Osteocyte (in vitro differentiated cells): ENCODE measurements around the gene ZBTB32. TPM values are rescaled to one million over a fixed set of nuclear protein-coding genes. Genes with fewer than 3 reads are reported as not detected.

ENCODE experiments used
- DNase-seq: peaks from one replicate; pipeline ENCODE4 v3.0.0; 2021; ENCODE audit warnings: mixed read lengths; ENCODE audit not compliant: unreplicated experiment; ENCODE audit errors: extremely low spot score
- H3K27ac Mint-ChIP-seq: one replicate; pipeline ENCODE4 v1.8.0; 2021; ENCODE audit warnings: mild to moderate bottlenecking, mixed read lengths; ENCODE audit not compliant: unreplicated experiment
- H3K27me3 Mint-ChIP-seq: one replicate; pipeline ENCODE4 v1.8.0; 2021; ENCODE audit warnings: mixed read lengths; ENCODE audit not compliant: unreplicated experiment
- H3K36me3 Mint-ChIP-seq: one replicate; pipeline ENCODE4 v1.8.0; 2021; ENCODE audit warnings: mixed read lengths; ENCODE audit not compliant: unreplicated experiment
- H3K4me1 Mint-ChIP-seq: one replicate; pipeline ENCODE4 v1.8.0; 2021; ENCODE audit warnings: mixed read lengths; ENCODE audit not compliant: unreplicated experiment
- H3K4me3 Mint-ChIP-seq: one replicate; pipeline ENCODE4 v1.8.0; 2021; ENCODE audit warnings: mild to moderate bottlenecking, moderate library complexity, mixed read lengths; ENCODE audit not compliant: unreplicated experiment
- H3K9me3 Mint-ChIP-seq: one replicate; pipeline ENCODE4 v1.8.0; 2021; ENCODE audit warnings: mixed read lengths; ENCODE audit not compliant: unreplicated experiment
- total RNA-seq: library from RNA; stranded (reverse); gene quantifications from 2 replicates; pipeline ENCODE4 v1.2.1, GENCODE V29; 2021
- TF ChIP-seq, protein P1 (sequence below): fragments of 200-600 bp; sonication (generic); IDR thresholded peaks from 2 replicates; pipeline ENCODE4 v1.5.0; 2021; ENCODE audit warnings: antibody characterized with exemption, mild to moderate bottlenecking, moderate library complexity

Gene ZBTB32
- total RNA-seq, 1 donor from 2014 or later: not detected

DNA sequence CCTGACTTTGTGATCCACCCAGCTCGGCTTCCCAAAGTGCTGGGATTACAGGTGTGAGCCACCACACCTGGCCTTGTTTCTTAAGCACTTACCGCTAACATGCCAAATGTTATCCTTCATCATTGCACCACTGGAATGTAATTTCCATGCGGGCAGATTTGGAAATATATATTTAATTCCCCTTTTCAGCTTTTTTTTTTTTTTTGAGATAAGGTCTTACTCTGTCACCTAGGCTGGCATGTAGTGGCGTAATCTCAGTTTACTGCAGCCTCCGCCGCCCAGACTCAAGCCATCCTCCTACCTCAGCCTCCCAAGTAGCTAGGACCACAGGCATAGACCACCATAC is 42.4 kb upstream of the ZBTB32 start:
- H3K4me3 Mint-ChIP-seq: no peak overlapping the region
- H3K27me3 Mint-ChIP-seq: no peaks in the 10 kb centered on the region
- TF ChIP-seq, protein P1, sequence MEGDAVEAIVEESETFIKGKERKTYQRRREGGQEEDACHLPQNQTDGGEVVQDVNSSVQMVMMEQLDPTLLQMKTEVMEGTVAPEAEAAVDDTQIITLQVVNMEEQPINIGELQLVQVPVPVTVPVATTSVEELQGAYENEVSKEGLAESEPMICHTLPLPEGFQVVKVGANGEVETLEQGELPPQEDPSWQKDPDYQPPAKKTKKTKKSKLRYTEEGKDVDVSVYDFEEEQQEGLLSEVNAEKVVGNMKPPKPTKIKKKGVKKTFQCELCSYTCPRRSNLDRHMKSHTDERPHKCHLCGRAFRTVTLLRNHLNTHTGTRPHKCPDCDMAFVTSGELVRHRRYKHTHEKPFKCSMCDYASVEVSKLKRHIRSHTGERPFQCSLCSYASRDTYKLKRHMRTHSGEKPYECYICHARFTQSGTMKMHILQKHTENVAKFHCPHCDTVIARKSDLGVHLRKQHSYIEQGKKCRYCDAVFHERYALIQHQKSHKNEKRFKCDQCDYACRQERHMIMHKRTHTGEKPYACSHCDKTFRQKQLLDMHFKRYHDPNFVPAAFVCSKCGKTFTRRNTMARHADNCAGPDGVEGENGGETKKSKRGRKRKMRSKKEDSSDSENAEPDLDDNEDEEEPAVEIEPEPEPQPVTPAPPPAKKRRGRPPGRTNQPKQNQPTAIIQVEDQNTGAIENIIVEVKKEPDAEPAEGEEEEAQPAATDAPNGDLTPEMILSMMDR: no peak
- H3K36me3 Mint-ChIP-seq: peaks cover 28% of the 10 kb centered on the region
- no peaks in the 10 kb centered on the region for H3K9me3 Mint-ChIP-seq
- DNase-seq: no peak
- H3K27ac Mint-ChIP-seq: no peak overlapping the region
- no peaks in the 10 kb centered on the region for H3K4me1 Mint-ChIP-seq

DNA sequence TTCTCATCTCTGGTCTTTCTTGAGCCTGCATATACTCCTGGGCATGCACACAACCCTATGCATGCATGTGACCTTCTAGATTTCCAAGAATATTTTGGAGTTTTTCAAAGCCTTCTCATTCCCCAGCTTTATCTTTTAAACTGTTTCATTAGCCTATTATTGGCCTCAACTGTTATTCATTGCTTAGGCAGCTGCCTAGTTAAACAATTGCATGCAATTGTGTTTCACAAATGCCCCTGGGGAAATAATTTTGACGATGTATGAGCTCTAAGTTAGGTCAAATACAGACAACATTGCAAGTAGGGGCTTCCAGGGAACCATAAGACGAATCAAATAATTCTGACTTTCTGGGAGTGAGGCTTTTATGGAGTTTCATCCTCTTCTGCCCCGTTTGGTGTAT is 40.4 kb upstream of the ZBTB32 start:
- peaks cover 2% of the 10 kb centered on the region for H3K27me3 Mint-ChIP-seq
- TF ChIP-seq, protein P1: no peak
- no peaks in the 10 kb centered on the region for H3K4me1 Mint-ChIP-seq
- H3K36me3 Mint-ChIP-seq: peaks cover 16% of the 10 kb centered on the region
- H3K4me3 Mint-ChIP-seq: no peak overlapping the region
- H3K9me3 Mint-ChIP-seq: no peaks in the 10 kb centered on the region
- H3K27ac Mint-ChIP-seq: no peak overlapping the region
- DNase-seq: no peak

DNA sequence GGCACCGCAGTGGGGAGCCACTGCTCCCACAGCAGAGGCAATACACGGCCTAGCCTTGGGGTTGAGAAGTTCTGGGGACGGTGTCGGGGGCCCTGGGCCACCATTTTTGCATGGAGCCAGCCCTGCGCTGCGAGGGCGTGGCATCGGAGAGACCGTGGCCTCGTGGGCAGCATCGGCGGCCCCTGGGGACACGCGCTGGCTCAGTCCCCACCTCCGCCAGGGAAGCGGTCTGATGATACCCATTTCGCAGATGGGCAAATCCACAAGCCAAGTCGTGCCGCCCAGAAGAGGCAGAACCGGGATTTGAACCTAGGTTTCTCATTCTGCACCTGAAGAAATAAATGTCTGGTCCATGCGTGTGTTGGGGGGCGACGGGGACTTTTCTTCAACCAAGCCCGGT is 39.2 kb upstream of the ZBTB32 start:
- TF ChIP-seq, protein P1: no peak
- H3K27me3 Mint-ChIP-seq: peaks cover 8% of the 10 kb centered on the region
- peaks cover 13% of the 10 kb centered on the region for H3K36me3 Mint-ChIP-seq
- no peak overlapping the region for H3K4me3 Mint-ChIP-seq
- H3K9me3 Mint-ChIP-seq: no peaks in the 10 kb centered on the region
- DNase-seq: no peak
- no peaks in the 10 kb centered on the region for H3K4me1 Mint-ChIP-seq
- no peak overlapping the region for H3K27ac Mint-ChIP-seq

DNA sequence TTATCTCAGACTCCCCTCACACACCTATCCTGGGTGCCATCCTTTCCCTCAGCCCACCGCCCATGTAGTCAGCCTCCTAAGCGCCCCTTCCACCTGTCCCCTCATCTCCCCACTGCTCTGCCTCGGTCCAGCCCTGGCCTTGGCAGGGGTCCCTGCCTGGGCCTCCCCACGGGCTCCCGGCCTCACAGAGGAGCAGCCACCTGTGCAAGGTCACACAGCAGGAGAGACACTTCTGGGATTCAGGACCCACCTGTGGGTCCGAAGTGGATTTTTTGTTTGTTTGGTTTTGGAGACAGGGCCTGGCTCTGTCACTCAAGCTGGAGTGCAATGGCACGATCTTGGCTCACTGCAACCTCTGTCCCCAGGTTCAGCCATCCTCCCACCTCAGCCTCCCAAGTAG is 38.8 kb upstream of the ZBTB32 start:
- H3K9me3 Mint-ChIP-seq: no peaks in the 10 kb centered on the region
- peaks cover 13% of the 10 kb centered on the region for H3K36me3 Mint-ChIP-seq
- no peak overlapping the region for H3K27ac Mint-ChIP-seq
- no peaks in the 10 kb centered on the region for H3K4me1 Mint-ChIP-seq
- H3K27me3 Mint-ChIP-seq: peaks cover 9% of the 10 kb centered on the region
- TF ChIP-seq, protein P1: no peak
- H3K4me3 Mint-ChIP-seq: no peak overlapping the region
- DNase-seq: no peak

DNA sequence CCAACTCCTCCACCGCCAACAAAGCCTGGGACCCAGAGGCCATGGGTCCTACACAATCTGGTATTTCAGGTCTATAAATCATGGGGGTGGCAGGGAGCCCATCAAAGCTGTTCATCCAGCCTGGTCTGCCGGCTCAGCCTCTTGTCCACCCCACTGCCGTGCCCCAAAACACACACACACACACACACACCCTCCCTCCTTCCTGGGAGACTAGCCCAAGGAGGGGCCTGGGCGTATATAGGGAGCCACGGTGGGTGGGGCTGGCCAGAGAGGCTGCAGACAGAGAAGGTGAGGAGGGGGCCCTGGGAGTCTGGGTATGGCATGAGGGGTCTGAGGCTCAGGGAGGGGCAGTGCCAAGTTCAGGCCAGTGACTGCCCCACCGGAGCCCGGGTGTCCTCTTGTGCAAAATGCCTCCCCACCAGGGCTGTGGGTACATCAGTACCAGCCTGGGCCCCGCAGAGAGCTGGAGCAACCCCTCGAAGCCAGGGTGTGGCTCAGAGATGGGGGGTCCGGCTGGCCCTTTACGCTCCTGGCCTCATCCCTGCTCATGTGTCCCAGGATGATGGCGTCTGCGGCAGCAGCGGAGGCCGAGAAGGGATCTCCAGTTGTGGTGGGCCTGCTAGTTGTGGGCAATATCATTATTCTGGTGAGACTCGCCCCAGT is 38.0 kb upstream of the ZBTB32 start, which contains the start of gene UPK1A:
UPK1A (plus strand) TSS at position 267 of the 663 bp plus-strand sequence; CDS start at position 563, 296 bp downstream.
- Mint-ChIP-seq H3K36me3 (peaks cover 11% of the 10 kb centered on the region), H3K4me1 (no peaks in the 10 kb centered on the region), H3K4me3 (no peak within 1 kb of the TSS), H3K27ac (no peak within 1 kb of the TSS), H3K27me3 (peaks cover 11% of the 10 kb centered on the region), H3K9me3 (no peaks in the 10 kb centered on the region)
- TF ChIP-seq, protein P1: no peak
- no peak for DNase-seq
